NT2/D1 (cell line): ENCODE results near the gene CREB5.

Experiments used
- DNase-seq: peaks from one replicate; pipeline ENCODE4 v3.0.0-alpha.2; 2011; ENCODE audit warnings: low read depth, low spot score
- H3K27me3 ChIP-seq: 2 replicates; pipeline ENCODE4 v1.6.0; 2011; ENCODE audit warnings: mild to moderate bottlenecking; ENCODE audit not compliant: insufficient read length, insufficient read depth
- H3K36me3 ChIP-seq: 2 replicates; pipeline ENCODE4 v1.6.1; 2011; ENCODE audit warnings: mild to moderate bottlenecking, low read length, mixed read lengths; ENCODE audit not compliant: insufficient read depth, insufficient read length
- H3K4me1 ChIP-seq: 2 replicates; pipeline ENCODE4 v1.5.1; 2011; ENCODE audit not compliant: insufficient read depth, insufficient read length
- H3K4me3 ChIP-seq: 2 replicates; pipeline ENCODE4 v1.5.1; 2011; ENCODE audit warnings: low read depth; ENCODE audit not compliant: insufficient read length
- H3K9ac ChIP-seq: 2 replicates; pipeline ENCODE4 v1.6.0; 2011; ENCODE audit warnings: low read depth; ENCODE audit not compliant: insufficient read length
- H3K9me3 ChIP-seq: 2 replicates; pipeline ENCODE4 v1.5.1; 2011; ENCODE audit warnings: mild to moderate bottlenecking, low read length; ENCODE audit not compliant: insufficient read depth
- SUZ12 ChIP-seq: IDR thresholded peaks from 2 replicates; pipeline ENCODE4 v1.6.1; 2011; ENCODE audit not compliant: insufficient read length, insufficient read depth; ENCODE audit errors: extremely low read depth
- YY1 ChIP-seq: IDR thresholded peaks from 2 replicates; pipeline ENCODE4 v1.6.1; 2011; ENCODE audit not compliant: insufficient read length, insufficient read depth
- ZNF274 ChIP-seq: IDR thresholded peaks from 2 replicates; pipeline ENCODE4 v1.6.1; 2011; ENCODE audit warnings: mild to moderate bottlenecking, low read depth, low read length

CREB5 gene

GRCh38 chr7:28488061-28488791, 75.9 kb downstream of the CREB5 start:
- no peaks in the 10 kb centered on the region for H3K27me3 ChIP-seq

GRCh38 chr7:28490831-28491230, 78.5 kb downstream of the CREB5 start:
- no peak for TF ChIP-seq YY1
- no peak for TF ChIP-seq SUZ12
- no peak for TF ChIP-seq ZNF274
- Histone ChIP-seq H3K9ac (no peak overlapping the region), H3K36me3 (no peaks in the 10 kb centered on the region), H3K4me1 (no peaks in the 10 kb centered on the region), H3K9me3 (no peaks in the 10 kb centered on the region), H3K27me3 (no peaks in the 10 kb centered on the region), H3K4me3 (no peak overlapping the region)
- no peak for DNase-seq

More at GRCh38 chr7:28488061-28488791, 75.9 kb downstream of the CREB5 start:
- Histone ChIP-seq H3K9ac (no peak overlapping the region), H3K4me3 (no peak overlapping the region), H3K9me3 (no peaks in the 10 kb centered on the region), H3K36me3 (no peaks in the 10 kb centered on the region), H3K4me1 (no peaks in the 10 kb centered on the region)
- TF ChIP-seq YY1 (no peak), SUZ12 (no peak), ZNF274 (no peak)
- no peak for DNase-seq

GRCh38 chr7:28493477-28493876, 81.2 kb downstream of the CREB5 start:
- Histone ChIP-seq H3K27me3 (no peaks in the 10 kb centered on the region), H3K9ac (no peak overlapping the region), H3K4me3 (no peak overlapping the region), H3K36me3 (no peaks in the 10 kb centered on the region), H3K4me1 (no peaks in the 10 kb centered on the region), H3K9me3 (no peaks in the 10 kb centered on the region)
- TF ChIP-seq ZNF274 (no peak), YY1 (no peak), SUZ12 (no peak)
- no peak for DNase-seq

GRCh38 chr7:28497009-28497408, 84.7 kb downstream of the CREB5 start:
- H3K27me3 ChIP-seq: no peaks in the 10 kb centered on the region
- no peaks in the 10 kb centered on the region for H3K36me3 ChIP-seq
- H3K4me1 ChIP-seq: no peaks in the 10 kb centered on the region
- no peak for DNase-seq
- no peaks in the 10 kb centered on the region for H3K9me3 ChIP-seq
- TF ChIP-seq ZNF274 (no peak), YY1 (no peak), SUZ12 (no peak)
- H3K9ac ChIP-seq: no peak overlapping the region
- H3K4me3 ChIP-seq: no peak overlapping the region

- Histone ChIP-seq H3K4me1 (no peaks in the 10 kb centered on the region), H3K27me3 (no peaks in the 10 kb centered on the region), H3K9me3 (no peaks in the 10 kb centered on the region), H3K4me3 (no peak overlapping the region), H3K9ac (no peak overlapping the region), H3K36me3 (no peaks in the 10 kb centered on the region)
- no peak for TF ChIP-seq YY1
- no peak for TF ChIP-seq ZNF274
- no peak for TF ChIP-seq SUZ12
- no peak for DNase-seq
Observed at GRCh38 chr7:28498636-28499035, 86.3 kb downstream of the CREB5 start.

GRCh38 chr7:28500138-28500537, 87.8 kb downstream of the CREB5 start:
- no peak overlapping the region for H3K9ac ChIP-seq
- DNase-seq: no peak
- no peaks in the 10 kb centered on the region for H3K9me3 ChIP-seq
- no peak overlapping the region for H3K4me3 ChIP-seq
- no peaks in the 10 kb centered on the region for H3K27me3 ChIP-seq
- no peaks in the 10 kb centered on the region for H3K36me3 ChIP-seq
- TF ChIP-seq SUZ12: no peak
- no peak for TF ChIP-seq ZNF274
- no peaks in the 10 kb centered on the region for H3K4me1 ChIP-seq

- no peaks in the 10 kb centered on the region for H3K27me3 ChIP-seq
- no peaks in the 10 kb centered on the region for H3K36me3 ChIP-seq
- H3K9ac ChIP-seq: no peak overlapping the region
- H3K4me3 ChIP-seq: no peak overlapping the region
- no peaks in the 10 kb centered on the region for H3K4me1 ChIP-seq
- no peak for DNase-seq
- H3K9me3 ChIP-seq: no peaks in the 10 kb centered on the region
- TF ChIP-seq YY1 (no peak), SUZ12 (no peak), ZNF274 (no peak)
Observed at GRCh38 chr7:28502408-28502807, 90.1 kb downstream of the CREB5 start.
